RWPE1 (cell line): Measurements from ENCODE around the gene IGFL3.
A peak's percentile ranks its signal among the peaks of the same experiment; 100 is the strongest.

Experiments
- CTCF ChIA-PET: fragments of 350-600 bp; sonication (Branson Sonifier 250); formaldehyde crosslinking; extraction: SDS; loops from one replicate; lab custom pipeline; 2021; lab: Yijun Ruan, JAX
- POLR2A ChIA-PET: fragments of 400-600 bp; formaldehyde crosslinking; extraction: SDS; loops from one replicate; lab custom pipeline; 2020; ENCODE audit warnings: antibody characterized with exemption; ENCODE audit not compliant: low non-redundant PET; lab: Yijun Ruan, JAX
- DNase-seq: peaks from one replicate; pipeline ENCODE4 v3.0.0; 2012; ENCODE audit warnings: low spot score
- H3K27ac ChIP-seq: fragments of 450-650 bp; 2 replicates; pipeline ENCODE4 v1.5.1; 2017
- CTCF ChIP-seq: fragments of 450-650 bp; conservative IDR thresholded peaks from 2 replicates; pipeline ENCODE4 v1.5.1; 2017; ENCODE audit warnings: low read depth, mild to moderate bottlenecking

IGFL3 gene

DNA sequence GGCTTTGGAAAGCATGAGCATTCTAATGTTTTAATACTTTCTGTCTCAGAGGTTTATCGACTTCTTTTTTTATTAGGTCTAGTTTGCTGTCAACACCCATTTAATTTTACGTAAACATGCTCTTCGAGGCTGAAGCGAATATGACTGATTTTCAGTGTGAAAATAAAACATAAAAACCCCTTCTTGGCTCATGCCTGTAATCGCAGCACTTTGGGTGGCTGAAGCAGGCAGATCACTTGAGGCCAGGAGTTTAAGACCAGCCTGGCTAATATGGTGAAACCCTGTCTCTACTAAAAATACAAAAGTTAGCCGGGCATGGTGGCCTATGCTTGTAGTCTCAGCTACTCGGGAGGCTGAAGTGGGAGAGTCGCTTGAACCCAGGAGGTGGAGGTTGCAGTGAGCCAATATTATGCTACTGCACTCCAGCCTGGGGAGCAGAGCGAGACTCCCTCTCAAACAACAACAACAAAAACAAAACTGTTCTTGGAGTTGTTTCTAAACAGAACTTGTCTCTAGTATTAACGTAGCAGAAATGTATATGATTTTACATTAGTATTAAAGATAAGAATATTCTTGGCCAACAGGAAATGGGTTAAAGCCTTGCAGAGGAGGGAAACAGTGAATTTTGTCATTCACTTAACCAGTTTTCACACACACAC lies 7.1 kb upstream of the IGFL3 start:
- DNase-seq, result no peak
- no peak for TF ChIP-seq CTCF
- H3K27ac ChIP-seq, result no peak overlapping the region
- POLR2A ChIA-PET, result no interaction called here
- CTCF ChIA-PET, result interaction anchor here (0.7 kb wide), 1 partner anchor 37 kb away, joined by 3 read pairs; no protein-coding TSS in a partner anchor

- ChIA-PET CTCF (no interaction called here), POLR2A (no interaction called here)
- no peak for TF ChIP-seq CTCF
- DNase-seq, result no peak
- no peak overlapping the region for H3K27ac ChIP-seq
These were observed 1.6 kb upstream of the IGFL3 start for GRCh38 chr19:46126086-46126580.

DNA sequence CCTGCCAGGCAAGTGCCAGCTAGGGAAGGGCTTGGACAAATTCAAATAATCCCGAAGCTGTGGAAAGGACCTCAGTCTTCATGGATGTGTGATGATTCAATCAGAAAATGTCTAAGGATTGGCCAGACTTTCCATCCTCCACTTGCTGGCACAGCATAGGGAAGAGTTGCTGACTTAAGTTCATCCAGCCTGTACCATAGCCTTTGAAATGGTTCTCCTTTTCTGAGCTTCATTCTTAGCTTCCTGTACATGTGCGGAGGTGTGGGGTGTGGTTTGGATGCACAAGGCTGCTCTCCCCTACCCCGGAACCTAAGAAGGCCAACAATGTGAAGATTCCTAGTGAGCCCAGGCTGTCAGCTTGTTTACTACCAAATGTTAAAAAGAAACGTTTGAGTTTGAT lies 959 bp upstream of the IGFL3 start:
- CTCF ChIA-PET, result interaction anchor here (1.0 kb wide), 2 partner anchors 11 to 134 kb away, joined by 4 to 6 read pairs; no protein-coding TSS in a partner anchor
- no peak overlapping the region for H3K27ac ChIP-seq
- no peak for DNase-seq
- POLR2A ChIA-PET, result no interaction called here
- TF ChIP-seq CTCF, result no peak

DNA sequence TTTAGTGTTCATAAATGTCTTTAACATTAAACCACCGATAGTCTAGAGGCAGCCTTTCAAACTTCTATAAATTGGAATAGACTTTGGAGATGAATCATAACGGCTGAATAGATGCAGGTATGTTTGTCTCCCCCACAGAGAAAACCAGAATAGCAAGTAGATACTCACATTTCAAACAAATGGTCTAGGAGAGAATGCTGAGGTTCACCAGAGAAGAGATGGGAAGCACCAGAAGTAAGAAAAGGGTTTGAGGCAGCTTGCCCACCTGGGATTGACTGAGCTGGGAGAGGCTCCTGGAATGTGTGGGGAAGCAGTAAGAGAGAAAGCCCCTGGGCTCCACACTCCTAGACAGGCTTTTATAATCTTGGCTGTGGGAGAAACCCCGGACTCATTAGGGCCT lies 6.4 kb downstream of the IGFL3 start:
- peak; percentile 23 for DNase-seq
- no peak for TF ChIP-seq CTCF
- POLR2A ChIA-PET, result no interaction called here
- CTCF ChIA-PET, result interaction anchor here (0.6 kb wide), 1 partner anchor 47 kb away, joined by 3 read pairs; no protein-coding TSS in a partner anchor
- no peak overlapping the region for H3K27ac ChIP-seq

GRCh38 chr19:46116121-46116520 lies 8.4 kb downstream of the IGFL3 start:
- peak overlapping the region; percentile 68 for H3K27ac ChIP-seq
- CTCF ChIA-PET, result interaction anchor here (0.6 kb wide), 1 partner anchor 973 kb away, joined by 6 read pairs; no protein-coding TSS in a partner anchor
- TF ChIP-seq CTCF, result no peak
- DNase-seq, result no peak
- POLR2A ChIA-PET, result no interaction called here

DNA sequence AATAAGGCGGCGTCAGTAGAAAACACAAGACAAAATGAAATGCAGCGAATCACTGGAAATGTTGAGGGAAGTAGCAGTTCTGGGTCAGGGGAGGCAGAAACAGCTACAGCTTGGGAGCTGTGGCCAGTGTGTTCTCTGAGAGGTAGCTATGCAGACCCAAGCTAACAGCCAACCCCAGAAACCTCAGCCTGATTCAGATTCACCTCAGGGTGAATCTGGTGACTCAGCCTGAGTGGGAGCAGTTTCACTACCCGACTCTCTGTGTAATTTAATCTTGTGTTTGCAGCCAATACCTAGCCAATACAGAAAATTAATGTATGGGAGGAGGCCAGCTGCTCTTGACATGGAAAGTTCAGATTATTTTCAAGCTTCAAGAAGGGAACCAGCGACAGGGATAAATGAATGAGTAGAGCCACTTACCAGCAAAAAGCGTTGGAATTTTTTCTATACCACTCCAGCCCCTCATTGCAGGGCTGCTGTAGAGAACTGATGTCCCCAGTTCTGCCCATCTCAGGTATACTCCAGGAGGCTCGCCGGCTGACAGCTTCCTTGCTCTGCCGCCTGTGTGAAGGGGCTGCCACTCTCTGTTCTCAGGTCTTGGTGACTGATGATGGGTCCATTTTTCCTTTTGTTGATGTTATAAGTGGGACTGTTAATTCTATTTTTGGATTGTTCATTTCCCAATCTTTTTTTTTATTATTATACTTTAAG lies 8.9 kb downstream of the IGFL3 start:
- DNase-seq, result peak; percentile 93
- H3K27ac ChIP-seq, result peak overlapping the region; percentile 68
- CTCF ChIA-PET, result interaction anchor here (0.6 to 0.7 kb wide), 3 partner anchors 77 to 1311 kb away, joined by 3 to 6 read pairs (median 3); no protein-coding TSS in a partner anchor
- POLR2A ChIA-PET, result no interaction called here
- no peak for TF ChIP-seq CTCF
